CD4-positive, alpha-beta T cell (primary cell): ENCODE data around the gene MITD1. TPM values are rescaled to one million over a fixed set of nuclear protein-coding genes. Genes with fewer than 3 reads are reported as not detected.
A peak's percentile ranks its signal among the peaks of the same experiment; 100 is the strongest.
"Not testable (repeated sequence)": the region's sequence is repeated elsewhere in the genome, so short reads cannot be mapped to it uniquely, and the experiment has no call there.

Experiments used
- ATAC-seq: fragments of 200-7000 bp; cut with Tn5 transposase; one replicate; pipeline ENCODE4 v1.10.0; 2022; ENCODE audit warnings: mild to moderate bottlenecking; ENCODE audit not compliant: poor library complexity
- CTCF ChIA-PET: fragments of 350-600 bp; sonication (Branson Sonifier 250); formaldehyde crosslinking; loops from one replicate; lab custom pipeline; 2021; ENCODE audit warnings: antibody characterized with exemption, inconsistent platforms; lab: Charles Lee
- POLR2A ChIA-PET: fragments of 350-600 bp; sonication (Branson Sonifier 250); formaldehyde crosslinking; loops from one replicate; lab custom pipeline; 2021; ENCODE audit warnings: antibody characterized with exemption, inconsistent platforms; lab: Charles Lee
- DNase-seq, 14 experiments: peaks; one replicate each; pipeline ENCODE4 v3.0.0-alpha.2; 2013 to 2020; ENCODE audit warnings: mixed read lengths in 2 of 14
- H3K27ac ChIP-seq, 2 donors: one replicate each; pipeline versions ENCODE4 v1.5.1 to v1.7.0; 2013; ENCODE audit warnings: low read length in 2 of 2, low read depth in 1 of 2, mild to moderate bottlenecking in 1 of 2
- H3K27me3 ChIP-seq, 2 experiments: 1 replicate in 1 of 2; 2 replicates in 1 of 2; pipeline versions ENCODE4 v1.6.1 to v1.7.0; 2013; ENCODE audit warnings: low read length in 2 of 2, control low read depth in 1 of 2, mild to moderate bottlenecking in 1 of 2, moderate library complexity in 1 of 2; ENCODE audit not compliant: insufficient read depth in 2 of 2, control insufficient read depth in 1 of 2
- H3K36me3 ChIP-seq: one replicate; pipeline ENCODE4 v1.6.1; 2013; ENCODE audit warnings: low read length, control low read depth; ENCODE audit not compliant: insufficient read depth
- H3K4me1 ChIP-seq: one replicate; pipeline ENCODE4 v1.6.1; 2013; ENCODE audit warnings: low read length, control low read depth; ENCODE audit not compliant: insufficient read depth
- H3K4me3 ChIP-seq: one replicate; pipeline ENCODE4 v1.5.1; 2013; ENCODE audit warnings: mild to moderate bottlenecking, low read length, moderate library complexity
- H3K9me3 ChIP-seq, 2 experiments: 1 replicate in 1 of 2; 2 replicates in 1 of 2; pipeline versions ENCODE4 v1.6.1 to v1.7.0; 2013; ENCODE audit warnings: low read length in 2 of 2, mild to moderate bottlenecking in 2 of 2, control low read depth in 1 of 2, moderate library complexity in 1 of 2; ENCODE audit not compliant: control insufficient read depth in 1 of 2, insufficient read depth in 1 of 2
- H3K27ac Mint-ChIP-seq: one replicate; pipeline ENCODE4 v1.8.0; 2020; ENCODE audit warnings: mixed read lengths
- H3K27me3 Mint-ChIP-seq: one replicate; pipeline ENCODE4 v1.8.0; 2021; ENCODE audit warnings: mixed read lengths
- H3K36me3 Mint-ChIP-seq: one replicate; pipeline ENCODE4 v1.8.0; 2021; ENCODE audit warnings: low read depth, mixed read lengths
- H3K4me1 Mint-ChIP-seq: one replicate; pipeline ENCODE4 v1.8.0; 2021; ENCODE audit warnings: low read depth, mixed read lengths
- H3K4me3 Mint-ChIP-seq: one replicate; pipeline ENCODE4 v1.8.0; 2020; ENCODE audit warnings: mild to moderate bottlenecking, mixed read lengths
- H3K9me3 Mint-ChIP-seq: one replicate; pipeline ENCODE4 v1.8.0; 2020; ENCODE audit warnings: mixed read lengths
- intact Hi-C, 2 experiments: fragments of 100-400 bp; cut with DNase I in 1 of 2; cut with micrococcal nuclease in 1 of 2; formaldehyde crosslinking; loops; one replicate each; pipeline versions ENCODE4 v1.15.1 to v1.9.0; 2023 to 2025; cut with DNase I, micrococcal nuclease
- total RNA-seq, 174 experiments: library from RNA in 2 of 174; stranded (reverse) in 2 of 174; gene quantifications; one replicate each; pipeline ENCODE4 v1.2.3 and lab custom pipeline; 2021 to 2026
- TF ChIP-seq, protein P1 (sequence below): fragments of 200-600 bp; IDR thresholded peaks from one replicate; pipeline ENCODE4 v1.8.0; 2022; ENCODE audit warnings: antibody characterized with exemption, mild to moderate bottlenecking

Gene MITD1
- total RNA-seq, 2 experiments from 2014 or later: 14.1 to 14.6 TPM

DNA sequence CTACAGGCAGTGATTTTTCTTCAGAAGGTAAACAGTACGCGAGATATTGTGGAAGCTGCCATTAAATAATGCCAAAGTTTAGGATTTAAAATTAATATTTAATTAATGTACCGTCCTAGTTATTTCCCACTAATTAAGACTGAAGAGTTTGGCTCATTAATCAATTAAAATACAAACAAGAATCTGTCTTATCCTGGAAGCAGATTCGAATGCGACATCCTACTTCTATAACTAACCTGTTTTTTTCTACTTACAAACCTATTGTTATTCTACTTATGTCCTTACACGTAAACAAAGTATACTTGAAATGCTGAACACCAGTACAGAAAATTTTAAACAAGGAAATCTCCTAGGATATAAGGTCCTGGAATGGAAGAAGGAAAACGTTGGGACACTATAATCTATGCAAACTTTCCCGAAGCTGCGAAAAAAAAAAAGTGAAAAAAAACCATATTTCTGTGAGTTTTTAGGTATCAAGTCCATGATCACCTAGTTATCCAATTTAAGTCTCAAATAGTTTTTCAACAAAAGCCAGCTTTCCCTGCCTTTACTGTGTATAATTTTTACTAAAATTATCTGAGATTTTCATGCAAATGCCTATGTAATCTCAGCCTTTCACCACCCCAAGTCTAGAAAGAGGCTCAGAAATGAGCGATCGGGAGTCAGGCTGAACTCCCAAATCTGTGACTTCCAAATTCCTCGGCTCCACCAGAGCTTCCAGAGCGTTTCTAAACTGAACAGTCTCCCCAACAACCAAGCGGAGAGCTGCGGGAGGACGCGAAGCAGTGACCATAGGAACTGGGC is 40.6 kb downstream of the MITD1 start:
- POLR2A ChIA-PET: interaction anchor here (0.7 to 4.3 kb wide), 21 partner anchors 10 to 1494 kb away, joined by 3 to 142 read pairs (median 3); partner anchors contain the start of genes COX5B, EIF5B, LIPT1 and MITD1
- DNase-seq: no peak

GRCh38 chr2:99139003-99139402 is 41.9 kb downstream of the MITD1 start:
- POLR2A ChIA-PET: interaction anchor here (0.6 to 1.3 kb wide), 3 partner anchors 16 to 42 kb away, joined by 3 to 4 read pairs (median 3); partner anchors contain the start of genes LIPT1 and TSGA10
- Mint-ChIP-seq H3K4me3 (peak overlapping the region; percentile 17), H3K4me1 (peaks cover 33% of the 10 kb centered on the region), H3K27me3 (no peaks in the 10 kb centered on the region), H3K27ac (no peak overlapping the region), H3K9me3 (no peaks in the 10 kb centered on the region), H3K36me3 (peaks cover 28% of the 10 kb centered on the region)
- TF ChIP-seq, protein P1, sequence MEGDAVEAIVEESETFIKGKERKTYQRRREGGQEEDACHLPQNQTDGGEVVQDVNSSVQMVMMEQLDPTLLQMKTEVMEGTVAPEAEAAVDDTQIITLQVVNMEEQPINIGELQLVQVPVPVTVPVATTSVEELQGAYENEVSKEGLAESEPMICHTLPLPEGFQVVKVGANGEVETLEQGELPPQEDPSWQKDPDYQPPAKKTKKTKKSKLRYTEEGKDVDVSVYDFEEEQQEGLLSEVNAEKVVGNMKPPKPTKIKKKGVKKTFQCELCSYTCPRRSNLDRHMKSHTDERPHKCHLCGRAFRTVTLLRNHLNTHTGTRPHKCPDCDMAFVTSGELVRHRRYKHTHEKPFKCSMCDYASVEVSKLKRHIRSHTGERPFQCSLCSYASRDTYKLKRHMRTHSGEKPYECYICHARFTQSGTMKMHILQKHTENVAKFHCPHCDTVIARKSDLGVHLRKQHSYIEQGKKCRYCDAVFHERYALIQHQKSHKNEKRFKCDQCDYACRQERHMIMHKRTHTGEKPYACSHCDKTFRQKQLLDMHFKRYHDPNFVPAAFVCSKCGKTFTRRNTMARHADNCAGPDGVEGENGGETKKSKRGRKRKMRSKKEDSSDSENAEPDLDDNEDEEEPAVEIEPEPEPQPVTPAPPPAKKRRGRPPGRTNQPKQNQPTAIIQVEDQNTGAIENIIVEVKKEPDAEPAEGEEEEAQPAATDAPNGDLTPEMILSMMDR: no peak
- no peak for DNase-seq
- intact Hi-C loops: no loop called here
- CTCF ChIA-PET: no interaction called here
- no peak for ATAC-seq
- Histone ChIP-seq H3K27ac (no peak overlapping the region), H3K9me3 (peaks cover 0 to 19% of the 10 kb centered on the region in 2 experiments), H3K4me1 (peaks cover 8% of the 10 kb centered on the region), H3K4me3 (no peak overlapping the region), H3K36me3 (no peaks in the 10 kb centered on the region), H3K27me3 (no peaks in the 10 kb centered on the region)

More for the DNA sequence above, 40.6 kb downstream of the MITD1 start:
- Histone ChIP-seq H3K9me3 (peaks cover 0 to 13% of the 10 kb centered on the region in 2 experiments), H3K4me3 (peak overlapping the region; percentile 74), H3K27me3 (no peaks in the 10 kb centered on the region), H3K36me3 (no peaks in the 10 kb centered on the region), H3K27ac (peak overlapping the region in 1 of 2 donors; percentile 85), H3K4me1 (peaks cover 8% of the 10 kb centered on the region)
- Mint-ChIP-seq H3K4me1 (peaks cover 33% of the 10 kb centered on the region), H3K9me3 (no peaks in the 10 kb centered on the region), H3K27ac (peak overlapping the region; percentile 94), H3K36me3 (peaks cover 24% of the 10 kb centered on the region), H3K27me3 (no peaks in the 10 kb centered on the region), H3K4me3 (peak overlapping the region; percentile 97)
- no peak for ATAC-seq
- CTCF ChIA-PET: interaction anchor here (1.6 to 2.8 kb wide), 3 partner anchors 15 to 350 kb away, joined by 4 to 13 read pairs (median 5); partner anchors contain the start of genes LIPT1, REV1 and TSGA10
- TF ChIP-seq, protein P1: no peak
- intact Hi-C loops: loop anchor here in 1 of 2 experiments (2.0 kb wide), 1 partner anchor 41 kb away; the partner anchor contains the start of genes MITD1 and MRPL30

DNA sequence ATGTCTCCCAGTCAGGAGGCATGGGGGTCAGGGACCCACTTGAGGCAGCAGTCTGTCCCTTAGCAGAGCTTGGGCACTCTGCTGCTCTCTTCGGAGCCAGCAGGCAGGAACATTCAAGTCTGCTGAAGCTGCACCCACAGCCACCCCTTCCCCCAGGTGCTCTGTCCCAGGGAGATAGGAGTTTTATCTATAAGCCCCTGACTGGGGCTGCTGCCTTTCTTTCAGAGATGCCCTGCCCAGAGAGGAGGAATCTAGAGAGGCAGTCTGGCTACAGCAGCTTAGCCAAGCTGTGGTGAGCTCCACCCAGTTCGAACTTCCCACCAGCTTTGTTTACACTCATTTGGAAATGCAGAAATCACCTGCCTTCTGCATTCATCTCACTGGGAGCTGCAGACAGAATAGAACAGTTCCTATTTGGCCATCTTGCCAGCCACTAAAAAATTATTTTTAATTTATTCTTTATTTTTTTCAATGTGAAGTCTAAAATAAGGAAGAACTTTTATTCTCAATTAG is 45.8 kb downstream of the MITD1 start:
- H3K27ac ChIP-seq, H3K9me3 Mint-ChIP-seq, H3K4me3 ChIP-seq, H3K27me3 Mint-ChIP-seq, DNase-seq, H3K27ac Mint-ChIP-seq, intact Hi-C loops, CTCF ChIA-PET, H3K4me3 Mint-ChIP-seq, H3K27me3 ChIP-seq, ATAC-seq, POLR2A ChIA-PET, H3K36me3 ChIP-seq, H3K4me1 ChIP-seq: not testable (repeated sequence)
- H3K9me3 ChIP-seq: peaks cover 13 to 19% of the 10 kb centered on the region in 2 experiments
- H3K36me3 Mint-ChIP-seq: peaks cover 43% of the 10 kb centered on the region
- peaks cover 12% of the 10 kb centered on the region for H3K4me1 Mint-ChIP-seq
